Smooth muscle cell (in vitro differentiated cells): ENCODE data around the gene CBL. TPM values are rescaled to one million over a fixed set of nuclear protein-coding genes. Genes with fewer than 3 reads are reported as not detected.
"Not testable (repeated sequence)": the region's sequence is repeated elsewhere in the genome, so short reads cannot be mapped to it uniquely, and the experiment has no call there.

ENCODE experiments used
- DNase-seq: peaks from one replicate; lab custom pipeline; 2025; ENCODE audit not compliant: unreplicated experiment; lab: John Stamatoyannopoulos, UW
- H2AFZ ChIP-seq: fragments of 200-600 bp; sonication (generic); 2 replicates; pipeline ENCODE4 v1.6.0; 2016; ENCODE audit warnings: antibody characterized with exemption, low read depth, mild to moderate bottlenecking
- H3F3A ChIP-seq: fragments of 200-600 bp; sonication (generic); 2 replicates; pipeline ENCODE4 v1.6.0; 2017; ENCODE audit warnings: antibody characterized with exemption, low read depth
- H3K27ac ChIP-seq: fragments of 200-600 bp; sonication (generic); 2 replicates; pipeline ENCODE4 v1.5.1; 2016; ENCODE audit warnings: low read depth, mild to moderate bottlenecking
- H3K27me3 ChIP-seq: fragments of 200-600 bp; sonication (generic); 2 replicates; pipeline ENCODE4 v1.6.1; 2016; ENCODE audit warnings: low read depth, mild to moderate bottlenecking
- H3K36me3 ChIP-seq: fragments of 200-600 bp; sonication (generic); 2 replicates; pipeline ENCODE4 v1.5.1; 2016; ENCODE audit warnings: low read depth
- H3K4me1 ChIP-seq: fragments of 200-600 bp; sonication (generic); 2 replicates; pipeline ENCODE4 v1.5.1; 2016; ENCODE audit warnings: low read depth
- H3K4me2 ChIP-seq: fragments of 200-600 bp; sonication (generic); 2 replicates; pipeline ENCODE4 v1.6.0; 2016; ENCODE audit warnings: mild to moderate bottlenecking
- H3K4me3 ChIP-seq: fragments of 200-600 bp; sonication (generic); 2 replicates; pipeline ENCODE4 v1.5.1; 2016; ENCODE audit warnings: mild to moderate bottlenecking
- H3K79me2 ChIP-seq: fragments of 200-600 bp; sonication (generic); 2 replicates; pipeline ENCODE4 v1.6.0; 2016; ENCODE audit warnings: low read depth, mild to moderate bottlenecking
- H3K9ac ChIP-seq: fragments of 200-600 bp; sonication (generic); 2 replicates; pipeline ENCODE4 v1.6.0; 2016; ENCODE audit warnings: low read depth
- H3K9me3 ChIP-seq: fragments of 200-600 bp; sonication (generic); replicated peaks from 2 replicates; pipeline ENCODE4 v1.5.1; 2016; ENCODE audit warnings: low read depth
- H4K20me1 ChIP-seq: fragments of 200-600 bp; sonication (generic); 2 replicates; pipeline ENCODE4 v1.6.0; 2016; ENCODE audit warnings: low read depth
- CTCF ChIP-seq: fragments of 200-600 bp; sonication (generic); IDR thresholded peaks from 2 replicates; pipeline ENCODE4 v1.5.1; 2017; ENCODE audit warnings: borderline replicate concordance, mild to moderate bottlenecking, antibody characterized with exemption; ENCODE audit not compliant: insufficient read depth, poor library complexity, severe bottlenecking
- WGBS: methylation state at CpG from one replicate; pipeline ENCODE4 v1.1.7; 2016; ENCODE audit warnings: low lambda C conversion rate; 5-methylcytosine and 5-hydroxymethylcytosine counted together
- polyA plus RNA-seq: library from polyadenylated mRNA; unstranded; fragments of >200 nt; fragmentation: Nextera tagmentation; extraction: Ambion mirVana; gene quantifications from 2 replicates; pipeline ENCODE4 v1.2.1, GENCODE V29; 2016
- total RNA-seq: library from RNA; depleted of rRNA; stranded (reverse); fragments of >200 nt; gene quantifications from 2 replicates; pipeline ENCODE4 v1.2.3, GENCODE V29; 2014

The CBL gene
- total and polyA plus RNA-seq, 2 experiments from 2014 or later, result 5.0 to 18.9 TPM

GRCh38 chr11:119188887-119189286 lies 17.3 kb upstream of the CBL start:
- WGBS, result 91% methylated on average over 8 of the region's 8 CpGs
- H3F3A ChIP-seq, result no peaks in the 10 kb centered on the region
- no peak for TF ChIP-seq CTCF
- no peak overlapping the region for H2AFZ ChIP-seq
- H3K27ac ChIP-seq, result no peak overlapping the region
- H4K20me1 ChIP-seq, result no peaks in the 10 kb centered on the region
- no peaks in the 10 kb centered on the region for H3K9me3 ChIP-seq
- DNase-seq, result no peak
- H3K4me3 ChIP-seq, result no peak overlapping the region
- H3K36me3 ChIP-seq, result no peaks in the 10 kb centered on the region
- H3K9ac ChIP-seq, result no peak overlapping the region
- no peaks in the 10 kb centered on the region for H3K4me1 ChIP-seq
- no peaks in the 10 kb centered on the region for H3K79me2 ChIP-seq
- no peak overlapping the region for H3K4me2 ChIP-seq
- H3K27me3 ChIP-seq, result no peaks in the 10 kb centered on the region

- Histone ChIP-seq H3K27me3 (no peaks in the 10 kb centered on the region), H2AFZ (no peak overlapping the region)
These were observed 16.7 kb upstream of the CBL start for GRCh38 chr11:119189393-119189792.

GRCh38 chr11:119190531-119190930 lies 15.6 kb upstream of the CBL start:
- Histone ChIP-seq H3K9ac (no peak overlapping the region), H3K27me3 (no peaks in the 10 kb centered on the region), H3K36me3 (no peaks in the 10 kb centered on the region), H4K20me1 (no peaks in the 10 kb centered on the region), H3K4me1 (no peaks in the 10 kb centered on the region), H3K4me2 (no peak overlapping the region), H3K79me2 (no peaks in the 10 kb centered on the region), H3K9me3 (no peaks in the 10 kb centered on the region), H3K27ac (no peak overlapping the region), H3F3A (no peaks in the 10 kb centered on the region), H3K4me3 (no peak overlapping the region), H2AFZ (no peak overlapping the region)
- WGBS, result 95% methylated on average over 9 of the region's 9 CpGs
- DNase-seq, result no peak
- no peak for TF ChIP-seq CTCF

More at GRCh38 chr11:119189393-119189792, 16.7 kb upstream of the CBL start:
- Histone ChIP-seq H3K9me3 (no peaks in the 10 kb centered on the region), H3K36me3 (no peaks in the 10 kb centered on the region), H3F3A (no peaks in the 10 kb centered on the region), H3K4me1 (no peaks in the 10 kb centered on the region), H3K79me2 (no peaks in the 10 kb centered on the region), H3K9ac (no peak overlapping the region), H3K4me2 (no peak overlapping the region), H3K27ac (no peak overlapping the region), H4K20me1 (no peaks in the 10 kb centered on the region), H3K4me3 (no peak overlapping the region)
- no peak for DNase-seq
- TF ChIP-seq CTCF, result no peak
- WGBS, result 81% methylated on average over 4 of the region's 4 CpGs

- H3K4me2 ChIP-seq, H3K79me2 ChIP-seq, H3K9ac ChIP-seq, H2AFZ ChIP-seq, H3K4me1 ChIP-seq, H4K20me1 ChIP-seq, H3K27me3 ChIP-seq, H3K27ac ChIP-seq, H3K36me3 ChIP-seq, H3F3A ChIP-seq, DNase-seq, H3K4me3 ChIP-seq, H3K9me3 ChIP-seq: not testable (repeated sequence)
- WGBS, result 90% methylated on average over 14 of the region's 14 CpGs
These were observed 14.9 kb upstream of the CBL start for GRCh38 chr11:119191265-119191664.
